Prostate gland (tissue), 2 donors: ENCODE data around the gene CPXM2.

Source experiments
- POLR2A ChIP-seq: fragments of 450-650 bp; IDR thresholded peaks from one replicate; pipeline ENCODE4 v1.6.1; 2016; ENCODE audit warnings: antibody characterized with exemption, mild to moderate bottlenecking
- POLR2AphosphoS5 ChIP-seq: sonication (generic); formaldehyde crosslinking; IDR thresholded peaks from one replicate; pipeline ENCODE4 v1.6.1; 2017; ENCODE audit warnings: antibody characterized with exemption
- TF ChIP-seq, protein P1 (sequence below), 4 experiments: fragments of 200-600 bp in 2 of 4; fragments of 450-650 bp in 2 of 4; sonication (generic) in 2 of 4; IDR thresholded peaks; 1 replicate in 3 of 4; 2 replicates in 1 of 4; pipeline ENCODE4 v1.5.1; 2016 to 2019; ENCODE audit warnings: antibody characterized with exemption in 4 of 4, mild to moderate bottlenecking in 2 of 4, moderate library complexity in 2 of 4

- TF ChIP-seq, protein P1, sequence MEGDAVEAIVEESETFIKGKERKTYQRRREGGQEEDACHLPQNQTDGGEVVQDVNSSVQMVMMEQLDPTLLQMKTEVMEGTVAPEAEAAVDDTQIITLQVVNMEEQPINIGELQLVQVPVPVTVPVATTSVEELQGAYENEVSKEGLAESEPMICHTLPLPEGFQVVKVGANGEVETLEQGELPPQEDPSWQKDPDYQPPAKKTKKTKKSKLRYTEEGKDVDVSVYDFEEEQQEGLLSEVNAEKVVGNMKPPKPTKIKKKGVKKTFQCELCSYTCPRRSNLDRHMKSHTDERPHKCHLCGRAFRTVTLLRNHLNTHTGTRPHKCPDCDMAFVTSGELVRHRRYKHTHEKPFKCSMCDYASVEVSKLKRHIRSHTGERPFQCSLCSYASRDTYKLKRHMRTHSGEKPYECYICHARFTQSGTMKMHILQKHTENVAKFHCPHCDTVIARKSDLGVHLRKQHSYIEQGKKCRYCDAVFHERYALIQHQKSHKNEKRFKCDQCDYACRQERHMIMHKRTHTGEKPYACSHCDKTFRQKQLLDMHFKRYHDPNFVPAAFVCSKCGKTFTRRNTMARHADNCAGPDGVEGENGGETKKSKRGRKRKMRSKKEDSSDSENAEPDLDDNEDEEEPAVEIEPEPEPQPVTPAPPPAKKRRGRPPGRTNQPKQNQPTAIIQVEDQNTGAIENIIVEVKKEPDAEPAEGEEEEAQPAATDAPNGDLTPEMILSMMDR (IDR thresholded peaks at IDR 0.05) = no peak
- no peak for TF ChIP-seq POLR2AphosphoS5
- TF ChIP-seq POLR2A = no peak
Measured at GRCh38 chr10:123704812-123705211, 186.8 kb downstream of the CPXM2 start.
